SJCRH30 (cell line): ENCODE results near the gene OR2J2. TPM values are rescaled to one million over a fixed set of nuclear protein-coding genes. Genes with fewer than 3 reads are reported as not detected.
"Not testable (repeated sequence)": the region's sequence is repeated elsewhere in the genome, so short reads cannot be mapped to it uniquely, and the experiment has no call there.

Experiments
- DNase-seq, 2 experiments: peaks; one replicate each; pipeline ENCODE4 v3.0.0-alpha.2; 2015 to 2020
- H3K27ac ChIP-seq: fragments of 250-450 bp; sonication (Bioruptor Pico); 2 replicates; pipeline ENCODE4 v1.5.1; 2020; ENCODE audit warnings: mild to moderate bottlenecking, moderate library complexity
- H3K27me3 ChIP-seq: fragments of 250-450 bp; sonication (Bioruptor Pico); 2 replicates; pipeline ENCODE4 v1.5.1; 2020; ENCODE audit warnings: mild to moderate bottlenecking, moderate library complexity
- H3K36me3 ChIP-seq: fragments of 250-450 bp; sonication (Bioruptor Pico); 2 replicates; pipeline ENCODE4 v1.5.1; 2020; ENCODE audit warnings: mild to moderate bottlenecking, moderate library complexity
- H3K4me1 ChIP-seq: fragments of 250-450 bp; sonication (Bioruptor Pico); 2 replicates; pipeline ENCODE4 v1.5.1; 2020; ENCODE audit warnings: mild to moderate bottlenecking, moderate library complexity
- H3K4me3 ChIP-seq: fragments of 250-450 bp; sonication (Bioruptor Pico); 2 replicates; pipeline ENCODE4 v1.5.1; 2020; ENCODE audit warnings: mild to moderate bottlenecking, moderate library complexity
- H3K9me3 ChIP-seq: fragments of 250-450 bp; sonication (Bioruptor Pico); replicated peaks from 2 replicates; pipeline ENCODE4 v1.5.1; 2020; ENCODE audit warnings: mild to moderate bottlenecking, moderate library complexity
- total RNA-seq: library from RNA; depleted of rRNA; stranded (reverse); fragments of >200 nt; shearing (Covaris generic); gene quantifications from 2 replicates; pipeline ENCODE4 v1.2.3, GENCODE V29; 2014; rRNA removed

OR2J2 gene
- total RNA-seq, 1 experiment from 2014 or later, result not detected

DNA sequence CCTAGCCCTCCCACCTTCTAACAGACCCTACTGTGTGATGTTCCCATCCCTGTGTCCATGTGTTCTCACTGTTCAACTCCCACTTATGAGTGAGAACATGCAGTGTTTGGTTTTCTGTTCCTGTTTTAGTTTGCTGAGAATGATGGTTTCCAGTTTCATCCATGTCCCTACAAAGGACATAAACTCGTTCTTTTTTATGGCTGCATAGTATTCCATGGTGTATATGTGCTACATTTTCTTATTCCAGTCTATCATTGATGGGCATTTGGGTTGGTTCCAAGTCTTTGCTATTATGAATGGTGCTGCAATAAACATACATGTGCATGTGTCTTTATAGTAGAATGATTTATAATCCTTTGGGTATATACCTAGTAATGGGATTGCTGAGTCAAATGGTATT, 18.0 kb downstream of the OR2J2 start:
- H3K36me3 ChIP-seq, H3K4me3 ChIP-seq, H3K9me3 ChIP-seq, H3K27ac ChIP-seq, H3K4me1 ChIP-seq, DNase-seq, H3K27me3 ChIP-seq: not testable (repeated sequence)

DNA sequence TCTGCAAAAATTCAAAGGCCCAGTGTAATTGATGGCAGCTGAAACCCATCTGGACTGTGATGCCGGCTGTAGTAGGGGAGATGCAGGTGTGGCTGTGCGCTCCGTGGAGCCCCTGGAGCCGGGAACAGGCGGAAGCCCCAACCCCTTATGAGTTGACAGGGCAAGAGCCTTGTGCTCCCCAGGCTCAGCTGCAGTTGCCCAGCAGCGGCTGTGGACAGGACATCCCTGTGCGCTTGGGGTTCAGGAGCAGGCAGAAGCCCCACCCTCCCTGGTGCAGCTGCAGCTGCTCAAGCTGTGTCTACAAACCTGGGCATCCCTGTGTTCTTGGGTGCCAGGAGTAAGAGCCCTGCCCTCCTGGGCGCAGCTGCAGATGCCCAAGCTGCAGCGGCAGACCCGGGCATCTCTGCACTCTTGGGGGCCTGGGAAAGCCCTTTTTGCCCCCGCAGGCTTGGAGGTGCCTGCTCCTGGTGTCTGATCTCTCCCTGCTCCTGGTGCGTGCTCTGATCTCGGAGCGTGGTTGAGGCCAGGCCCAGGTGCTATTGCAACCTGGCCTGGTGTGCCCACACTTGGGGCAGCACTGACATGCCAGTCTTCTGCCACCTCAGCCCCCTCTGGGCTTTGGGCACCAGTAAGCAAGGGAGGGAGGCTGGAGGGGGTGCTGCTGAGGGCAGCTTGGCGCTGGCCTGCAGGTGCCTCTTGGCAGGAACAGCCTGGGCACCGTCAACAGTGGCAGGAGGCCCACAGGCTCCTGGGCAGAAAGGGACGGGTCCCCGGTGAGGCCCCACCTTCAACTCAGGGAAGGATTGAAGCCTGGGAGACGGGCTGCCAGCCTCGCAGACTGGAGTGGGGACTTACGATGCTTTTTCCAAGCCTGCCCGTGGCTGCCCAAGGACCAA, 30.3 kb downstream of the OR2J2 start:
- Histone ChIP-seq H3K9me3 (no peaks in the 10 kb centered on the region), H3K36me3 (no peaks in the 10 kb centered on the region), H3K27ac (no peak overlapping the region), H3K4me3 (no peak overlapping the region), H3K4me1 (no peaks in the 10 kb centered on the region), H3K27me3 (no peaks in the 10 kb centered on the region)
- DNase-seq, result no peak

DNA sequence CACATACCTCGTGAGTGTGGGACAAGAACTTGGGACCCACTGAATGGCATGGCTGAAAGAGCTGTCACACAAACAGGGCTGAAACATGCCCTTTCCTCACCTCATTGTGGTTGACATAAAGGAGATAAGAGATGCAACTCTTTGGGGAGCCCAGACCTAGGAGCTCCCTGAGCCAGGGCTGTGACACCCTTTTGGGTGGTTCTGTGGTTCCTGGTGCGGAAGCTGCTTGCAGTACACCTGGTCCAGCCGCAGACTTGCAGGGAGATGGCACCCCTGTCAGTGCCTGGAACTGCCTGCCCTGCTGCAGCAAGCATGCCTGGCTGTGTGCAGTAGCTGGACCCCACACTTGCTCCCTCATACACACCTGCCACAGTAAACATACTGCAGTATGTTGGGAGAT, 31.3 kb downstream of the OR2J2 start:
- Histone ChIP-seq H3K27ac (no peak overlapping the region), H3K36me3 (no peaks in the 10 kb centered on the region), H3K4me3 (no peak overlapping the region), H3K4me1 (no peaks in the 10 kb centered on the region), H3K27me3 (no peaks in the 10 kb centered on the region), H3K9me3 (no peaks in the 10 kb centered on the region)
- no peak for DNase-seq

DNA sequence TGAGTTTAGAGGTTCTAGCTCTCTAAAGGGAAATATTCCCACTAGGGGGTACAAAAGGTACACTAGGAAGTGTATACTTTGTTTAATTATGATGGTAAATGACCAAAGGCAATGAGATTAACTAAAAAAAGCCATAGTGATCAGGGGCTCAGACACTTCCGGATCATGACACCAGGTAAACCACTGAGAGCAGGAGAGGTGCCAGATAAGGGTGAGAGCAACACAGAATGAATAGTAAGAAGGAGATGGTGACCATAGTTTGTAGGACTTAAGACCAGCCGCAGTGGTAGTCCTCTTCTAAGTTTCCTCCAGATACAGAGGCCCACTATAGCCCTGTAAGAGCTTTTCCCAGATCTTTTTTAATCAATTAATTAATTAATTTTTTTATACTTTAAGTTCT, 40.8 kb downstream of the OR2J2 start:
- Histone ChIP-seq H3K4me1 (no peaks in the 10 kb centered on the region), H3K4me3 (no peak overlapping the region), H3K27ac (no peak overlapping the region), H3K36me3 (no peaks in the 10 kb centered on the region), H3K9me3 (no peaks in the 10 kb centered on the region), H3K27me3 (no peaks in the 10 kb centered on the region)
- DNase-seq, result no peak

GRCh38 chr6:29216528-29216927, 45.8 kb downstream of the OR2J2 start:
- H3K36me3 ChIP-seq, result no peaks in the 10 kb centered on the region
- H3K9me3 ChIP-seq, result no peaks in the 10 kb centered on the region
- H3K27me3 ChIP-seq, result no peaks in the 10 kb centered on the region
- no peak for DNase-seq
- no peak overlapping the region for H3K27ac ChIP-seq
- no peak overlapping the region for H3K4me3 ChIP-seq
- H3K4me1 ChIP-seq, result no peaks in the 10 kb centered on the region

DNA sequence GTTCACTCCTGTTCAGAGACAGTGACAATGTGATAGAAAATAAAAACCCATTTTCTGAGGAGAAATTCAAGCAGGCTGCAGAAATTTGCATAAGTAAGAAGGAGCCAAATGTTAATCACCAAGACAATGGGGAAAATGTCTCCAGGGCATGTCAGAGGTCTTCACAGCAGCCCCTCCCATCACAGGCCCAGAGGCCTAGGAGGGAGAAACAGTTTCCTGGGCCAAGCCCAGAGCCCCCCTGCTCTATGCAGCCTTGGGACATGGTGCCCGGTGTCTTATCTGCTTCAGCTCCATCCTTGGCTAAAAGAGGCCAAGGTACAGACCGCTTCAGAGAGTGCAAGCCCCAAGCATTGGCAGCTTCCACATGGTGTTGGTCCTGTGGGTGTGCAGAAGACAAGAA, 46.5 kb downstream of the OR2J2 start:
- not testable (repeated sequence) for H3K27ac ChIP-seq, DNase-seq, H3K4me3 ChIP-seq, H3K9me3 ChIP-seq, H3K4me1 ChIP-seq, H3K27me3 ChIP-seq, H3K36me3 ChIP-seq

GRCh38 chr6:29218056-29218455, 47.3 kb downstream of the OR2J2 start:
- not testable (repeated sequence) for H3K9me3 ChIP-seq, H3K27ac ChIP-seq, H3K27me3 ChIP-seq, H3K4me3 ChIP-seq, H3K4me1 ChIP-seq, DNase-seq, H3K36me3 ChIP-seq

Other genes starting within 250 kb of the OR2J2 start
- 48.2 and 52.8 TPM in 2 replicates for gene TRIM27, start 246.9 kb upstream of the OR2J2 start, total RNA-seq
- gene ZNF311, start 165.6 kb upstream of the OR2J2 start, total RNA-seq, result not detected in 2 replicates
- not detected in 2 replicates for gene OR2W1, start 125.7 kb upstream of the OR2J2 start, total RNA-seq
- not detected in 2 replicates for gene OR2B3, start 83.6 kb upstream of the OR2J2 start, total RNA-seq
- gene OR2J1, start 71.4 kb upstream of the OR2J2 start, total RNA-seq, result not detected in 2 replicates
- gene OR2J3, start 62.8 kb upstream of the OR2J2 start, total RNA-seq, result not detected in 2 replicates
- gene OR14J1, start 130.8 kb downstream of the OR2J2 start, total RNA-seq, result not detected in 2 replicates
- not detected in 2 replicates for gene OR5V1, start 198.0 kb downstream of the OR2J2 start, total RNA-seq
- not detected in 2 replicates for gene OR12D3, start 204.4 kb downstream of the OR2J2 start, total RNA-seq
- gene OR12D2, start 224.7 kb downstream of the OR2J2 start, total RNA-seq, result not detected in 2 replicates
- not detected in 2 replicates for gene OR12D1, start 244.0 kb downstream of the OR2J2 start, total RNA-seq